Erythroblast (primary cell): ENCODE data around the gene SSBP3.

Experiments
- GATA1 ChIP-seq: IDR thresholded peaks from 2 replicates; pipeline ENCODE4 v1.6.1; 2011; ENCODE audit warnings: low read depth, mild to moderate bottlenecking, control low read depth, low read length, moderate library complexity
- POLR2A ChIP-seq: IDR thresholded peaks from 2 replicates; pipeline ENCODE4 v1.6.1; 2011; ENCODE audit warnings: mild to moderate bottlenecking, low read length

- no peak for TF ChIP-seq GATA1
- TF ChIP-seq POLR2A = no peak
Observed at GRCh38 chr1:54362881-54363340, 43.3 kb downstream of the SSBP3 start.
